PC-3 (cell line): ENCODE data around the gene PRKAR2B.

ENCODE experiments used
- EZH2 ChIP-seq: fragments of 300-600 bp; sonication (generic); IDR thresholded peaks from one replicate; pipeline ENCODE4 v1.6.1; 2017; ENCODE audit warnings: antibody characterized with exemption, mild to moderate bottlenecking, low read length; ENCODE audit not compliant: unreplicated experiment
- EZH2phosphoT487 ChIP-seq: fragments of 300-600 bp; sonication (generic); IDR thresholded peaks from 2 replicates; pipeline ENCODE4 v1.6.1; 2018; ENCODE audit warnings: mild to moderate bottlenecking, antibody characterized with exemption, low read length, borderline replicate concordance
- TF ChIP-seq, protein P1 (sequence below): fragments of 300-600 bp; sonication (generic); conservative IDR thresholded peaks from 2 replicates; pipeline ENCODE4 v1.5.1; 2017; ENCODE audit warnings: antibody characterized with exemption, low read depth, mild to moderate bottlenecking, low read length

DNA sequence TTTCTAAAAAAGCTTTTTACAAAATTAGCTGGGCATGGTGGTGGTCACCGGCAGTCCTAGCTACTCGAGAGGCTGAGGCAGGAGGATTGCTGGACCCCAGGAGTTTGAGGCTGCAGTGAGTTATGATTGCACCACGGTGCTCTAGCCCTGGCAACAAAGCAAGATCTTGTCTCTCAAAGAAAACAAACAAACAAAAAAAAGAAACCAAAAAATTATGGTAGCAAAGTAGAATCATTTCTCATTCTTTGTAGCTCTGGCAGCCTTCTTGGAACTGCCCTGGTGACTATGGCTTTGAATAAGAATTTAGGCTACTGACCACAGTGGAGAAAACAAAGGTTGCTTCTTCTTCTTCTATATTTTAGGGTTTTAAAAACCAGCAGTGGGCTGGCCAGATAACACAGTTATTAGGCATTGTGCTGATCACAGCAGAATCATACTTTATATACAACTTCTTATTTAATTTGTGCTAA, 41.9 kb upstream of the PRKAR2B start:
- TF ChIP-seq, protein P1, sequence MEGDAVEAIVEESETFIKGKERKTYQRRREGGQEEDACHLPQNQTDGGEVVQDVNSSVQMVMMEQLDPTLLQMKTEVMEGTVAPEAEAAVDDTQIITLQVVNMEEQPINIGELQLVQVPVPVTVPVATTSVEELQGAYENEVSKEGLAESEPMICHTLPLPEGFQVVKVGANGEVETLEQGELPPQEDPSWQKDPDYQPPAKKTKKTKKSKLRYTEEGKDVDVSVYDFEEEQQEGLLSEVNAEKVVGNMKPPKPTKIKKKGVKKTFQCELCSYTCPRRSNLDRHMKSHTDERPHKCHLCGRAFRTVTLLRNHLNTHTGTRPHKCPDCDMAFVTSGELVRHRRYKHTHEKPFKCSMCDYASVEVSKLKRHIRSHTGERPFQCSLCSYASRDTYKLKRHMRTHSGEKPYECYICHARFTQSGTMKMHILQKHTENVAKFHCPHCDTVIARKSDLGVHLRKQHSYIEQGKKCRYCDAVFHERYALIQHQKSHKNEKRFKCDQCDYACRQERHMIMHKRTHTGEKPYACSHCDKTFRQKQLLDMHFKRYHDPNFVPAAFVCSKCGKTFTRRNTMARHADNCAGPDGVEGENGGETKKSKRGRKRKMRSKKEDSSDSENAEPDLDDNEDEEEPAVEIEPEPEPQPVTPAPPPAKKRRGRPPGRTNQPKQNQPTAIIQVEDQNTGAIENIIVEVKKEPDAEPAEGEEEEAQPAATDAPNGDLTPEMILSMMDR, result no peak
- TF ChIP-seq EZH2phosphoT487 (no peak), EZH2 (no peak)
